Vagina (tissue), 2 donors: ENCODE data around the gene ACAP3.
A peak's percentile ranks its signal among the peaks of the same experiment; 100 is the strongest.

Experiments
- CTCF ChIP-seq, 3 experiments: fragments of 450-650 bp in 2 of 3; fragments of 200-600 bp in 1 of 3; sonication (generic) in 1 of 3; IDR thresholded peaks; one replicate each; pipeline ENCODE4 v1.5.1; 2017 to 2019; ENCODE audit warnings: antibody characterized with exemption in 3 of 3, mild to moderate bottlenecking in 2 of 3, moderate library complexity in 2 of 3
- POLR2AphosphoS5 ChIP-seq, 2 donors: sonication (generic); formaldehyde crosslinking; IDR thresholded peaks; one replicate each; pipeline ENCODE4 v1.9.0; 2017; ENCODE audit warnings: antibody characterized with exemption in 2 of 2, mild to moderate bottlenecking in 2 of 2, low read depth in 1 of 2; ENCODE audit not compliant: insufficient read depth in 1 of 2

GRCh38 chr1:1347663-1348419 is 40.1 kb upstream of the ACAP3 start:
- TF ChIP-seq CTCF (IDR thresholded peaks at IDR 0.05): no peak
- TF ChIP-seq POLR2AphosphoS5 (IDR thresholded peaks at IDR 0.05; ENCODE audit: insufficient read depth in 1 of 2, low read depth in 1 of 2): peak in 1 of 2 donors; percentile 25
